ENCODE results near the gene PRMT7. TPM values are rescaled to one million over a fixed set of nuclear protein-coding genes. Genes with fewer than 3 reads are reported as not detected.

Gene PRMT7
- total RNA-seq, 1 experiment from 2014 or later: 49.4 TPM

DNA sequence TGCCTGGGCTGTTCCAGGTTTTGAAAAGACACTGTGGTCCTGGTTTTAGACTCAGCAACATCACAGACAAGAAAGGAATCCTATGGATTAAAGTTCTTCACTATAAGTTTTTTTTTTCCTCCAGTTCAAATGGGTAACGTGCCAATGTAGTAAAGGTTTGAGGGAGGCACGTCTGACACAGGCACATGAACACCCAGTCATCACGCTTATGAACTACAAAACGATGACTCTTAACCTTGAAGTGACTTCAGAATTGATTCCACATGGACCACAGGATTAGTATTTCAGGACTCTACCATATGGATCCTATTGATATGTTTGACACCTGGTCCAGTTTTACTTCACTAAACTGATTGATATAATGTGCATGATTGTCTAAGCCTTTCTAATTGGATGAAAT lies 2.3 kb downstream of the PRMT7 start:
- CTCF ChIA-PET: no interaction called here

DNA sequence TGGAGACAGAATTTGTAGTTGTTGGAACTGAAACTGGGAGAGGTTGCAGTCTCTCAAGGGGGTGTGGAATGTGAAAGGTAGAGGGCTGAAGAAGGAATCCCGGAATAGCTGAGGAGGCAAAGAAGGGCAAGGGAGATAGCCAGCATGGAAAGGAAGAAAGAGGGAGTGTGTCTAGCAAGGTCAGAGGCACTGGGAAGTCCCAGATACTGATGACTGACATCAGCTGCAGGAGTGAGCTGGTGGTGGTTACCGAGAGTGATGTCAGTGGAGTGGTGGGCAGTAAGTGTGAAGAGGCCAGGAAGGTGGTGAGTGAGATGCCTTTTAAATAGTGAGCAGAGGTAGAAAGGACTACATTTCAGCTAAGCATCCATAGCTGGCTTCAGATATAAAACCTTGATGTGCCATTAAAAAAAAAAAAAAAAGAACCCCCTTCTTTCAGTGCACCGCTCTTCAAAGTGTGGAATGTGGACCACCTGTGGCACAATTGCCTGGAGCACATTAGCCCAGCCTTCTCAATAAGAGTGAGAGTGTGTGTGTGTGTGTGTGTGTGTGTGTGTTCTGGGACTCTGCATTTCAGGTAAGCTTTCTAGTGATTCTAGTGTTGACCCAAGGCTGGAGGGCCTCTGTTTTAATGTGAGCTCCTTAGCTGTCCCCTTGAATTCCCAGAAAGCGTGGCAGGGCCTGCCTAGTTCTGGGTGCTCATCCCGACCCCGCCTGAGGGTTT lies 8.5 kb downstream of the PRMT7 start:
- DNase-seq: no peak
- H3K4me3 Mint-ChIP-seq (ENCODE audit: low read depth, unreplicated experiment): no peak overlapping the region
- intact Hi-C loops (cut with micrococcal nuclease; ENCODE audit: unreplicated experiment): no loop called here
- no peaks in the 10 kb centered on the region for H3K27me3 Mint-ChIP-seq (ENCODE audit: unreplicated experiment)
- no peak overlapping the region for H3K27ac Mint-ChIP-seq (ENCODE audit: unreplicated experiment)
- TF ChIP-seq, protein P1, sequence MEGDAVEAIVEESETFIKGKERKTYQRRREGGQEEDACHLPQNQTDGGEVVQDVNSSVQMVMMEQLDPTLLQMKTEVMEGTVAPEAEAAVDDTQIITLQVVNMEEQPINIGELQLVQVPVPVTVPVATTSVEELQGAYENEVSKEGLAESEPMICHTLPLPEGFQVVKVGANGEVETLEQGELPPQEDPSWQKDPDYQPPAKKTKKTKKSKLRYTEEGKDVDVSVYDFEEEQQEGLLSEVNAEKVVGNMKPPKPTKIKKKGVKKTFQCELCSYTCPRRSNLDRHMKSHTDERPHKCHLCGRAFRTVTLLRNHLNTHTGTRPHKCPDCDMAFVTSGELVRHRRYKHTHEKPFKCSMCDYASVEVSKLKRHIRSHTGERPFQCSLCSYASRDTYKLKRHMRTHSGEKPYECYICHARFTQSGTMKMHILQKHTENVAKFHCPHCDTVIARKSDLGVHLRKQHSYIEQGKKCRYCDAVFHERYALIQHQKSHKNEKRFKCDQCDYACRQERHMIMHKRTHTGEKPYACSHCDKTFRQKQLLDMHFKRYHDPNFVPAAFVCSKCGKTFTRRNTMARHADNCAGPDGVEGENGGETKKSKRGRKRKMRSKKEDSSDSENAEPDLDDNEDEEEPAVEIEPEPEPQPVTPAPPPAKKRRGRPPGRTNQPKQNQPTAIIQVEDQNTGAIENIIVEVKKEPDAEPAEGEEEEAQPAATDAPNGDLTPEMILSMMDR (IDR thresholded peaks at IDR 0.05; ENCODE audit: unreplicated experiment): no peak
- no peaks in the 10 kb centered on the region for H3K9me3 Mint-ChIP-seq (ENCODE audit: low read depth, unreplicated experiment)
- H3K4me1 Mint-ChIP-seq (ENCODE audit: low read depth, unreplicated experiment): no peaks in the 10 kb centered on the region
- no TSS peak for BruUV-seq (replicated peaks)
- H3K36me3 Mint-ChIP-seq (ENCODE audit: insufficient read depth, unreplicated experiment): peaks cover 19% of the 10 kb centered on the region
- CTCF ChIA-PET: interaction anchor here (0.6 to 0.7 kb wide), 3 partner anchors 16 to 496 kb away, joined by 3 to 4 read pairs (median 4); no protein-coding TSS in a partner anchor

More for the DNA sequence above, 2.3 kb downstream of the PRMT7 start:
- no peak for DNase-seq
- peaks cover 12% of the 10 kb centered on the region for H3K4me1 Mint-ChIP-seq (ENCODE audit: low read depth, unreplicated experiment)
- H3K27me3 Mint-ChIP-seq (ENCODE audit: unreplicated experiment): no peaks in the 10 kb centered on the region
- BruUV-seq (replicated peaks): no TSS peak
- peaks cover 36% of the 10 kb centered on the region for H3K36me3 Mint-ChIP-seq (ENCODE audit: insufficient read depth, unreplicated experiment)
- no peak overlapping the region for H3K27ac Mint-ChIP-seq (ENCODE audit: unreplicated experiment)
- intact Hi-C loops (cut with micrococcal nuclease; ENCODE audit: unreplicated experiment): loop anchor here (5.0 kb wide), 1 partner anchor 46 kb away; no protein-coding TSS in a partner anchor
- TF ChIP-seq, protein P1 (IDR thresholded peaks at IDR 0.05; ENCODE audit: unreplicated experiment): no peak
- no peak overlapping the region for H3K4me3 Mint-ChIP-seq (ENCODE audit: low read depth, unreplicated experiment)
- H3K9me3 Mint-ChIP-seq (ENCODE audit: low read depth, unreplicated experiment): no peaks in the 10 kb centered on the region

DNA sequence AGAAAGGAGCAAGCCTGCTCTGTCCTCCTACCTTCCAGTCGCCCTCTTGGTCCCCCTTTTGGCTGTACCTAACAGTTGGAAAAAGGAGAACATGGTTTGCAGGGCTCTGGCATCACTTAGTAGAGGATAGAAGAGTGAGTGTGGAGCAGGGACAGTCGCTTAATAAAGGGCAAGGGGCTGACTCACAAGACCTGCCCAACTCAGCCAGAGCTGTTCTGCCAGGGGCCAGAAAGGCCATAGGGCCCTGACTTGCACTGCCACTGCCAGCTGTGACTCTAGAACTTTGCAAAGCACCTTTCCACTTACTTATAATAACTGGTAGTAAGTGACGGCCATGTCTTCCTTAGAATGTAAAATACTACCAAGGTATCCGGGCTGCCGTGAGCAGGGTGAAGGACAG lies 13.5 kb downstream of the PRMT7 start:
- H3K4me1 Mint-ChIP-seq (ENCODE audit: low read depth, unreplicated experiment): no peaks in the 10 kb centered on the region
- H3K4me3 Mint-ChIP-seq (ENCODE audit: low read depth, unreplicated experiment): no peak overlapping the region
- no peaks in the 10 kb centered on the region for H3K9me3 Mint-ChIP-seq (ENCODE audit: low read depth, unreplicated experiment)
- CTCF ChIA-PET: no interaction called here
- H3K27ac Mint-ChIP-seq (ENCODE audit: unreplicated experiment): no peak overlapping the region
- intact Hi-C loops (cut with micrococcal nuclease; ENCODE audit: unreplicated experiment): no loop called here
- peaks cover 13% of the 10 kb centered on the region for H3K36me3 Mint-ChIP-seq (ENCODE audit: insufficient read depth, unreplicated experiment)
- TF ChIP-seq, protein P1 (IDR thresholded peaks at IDR 0.05; ENCODE audit: unreplicated experiment): no peak
- DNase-seq: no peak
- no TSS peak for BruUV-seq (replicated peaks)
- H3K27me3 Mint-ChIP-seq (ENCODE audit: unreplicated experiment): no peaks in the 10 kb centered on the region

DNA sequence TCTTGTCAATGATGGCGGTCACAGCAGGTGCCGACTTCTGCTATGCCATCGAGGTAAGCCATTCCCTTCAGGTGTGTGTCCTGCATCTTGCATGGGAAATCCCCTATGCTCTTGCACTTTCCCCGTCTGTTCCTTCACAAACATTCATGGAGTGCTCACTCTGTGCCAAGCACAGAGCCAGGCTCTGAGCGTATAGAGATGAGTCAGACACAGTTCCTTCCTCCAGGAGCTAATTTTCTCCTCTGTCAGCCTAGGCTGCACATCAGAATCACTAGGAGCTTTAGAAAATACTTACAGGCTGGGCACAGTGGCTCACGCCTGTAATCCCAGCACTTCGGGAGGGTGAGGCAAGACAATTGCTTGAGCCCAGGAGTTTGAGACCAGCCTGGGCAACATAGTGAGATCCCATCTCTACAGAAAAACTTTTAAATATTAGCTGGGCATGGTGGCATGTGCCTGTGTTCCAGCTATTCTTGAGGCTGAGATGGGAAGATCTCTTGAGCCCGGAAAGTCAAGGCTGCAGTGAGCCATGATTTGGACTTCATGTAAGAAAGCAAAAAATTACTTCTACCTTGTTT lies 14.1 kb downstream of the PRMT7 start:
- no peak overlapping the region for H3K27ac Mint-ChIP-seq (ENCODE audit: unreplicated experiment)
- no peaks in the 10 kb centered on the region for H3K4me1 Mint-ChIP-seq (ENCODE audit: low read depth, unreplicated experiment)
- no peak for DNase-seq
- intact Hi-C loops (cut with micrococcal nuclease; ENCODE audit: unreplicated experiment): no loop called here
- H3K36me3 Mint-ChIP-seq (ENCODE audit: insufficient read depth, unreplicated experiment): peaks cover 11% of the 10 kb centered on the region
- TF ChIP-seq, protein P1 (IDR thresholded peaks at IDR 0.05; ENCODE audit: unreplicated experiment): no peak
- CTCF ChIA-PET: interaction anchor here (0.5 kb wide), 1 partner anchor 61 kb away, joined by 3 read pairs; no protein-coding TSS in a partner anchor
- H3K4me3 Mint-ChIP-seq (ENCODE audit: low read depth, unreplicated experiment): no peak overlapping the region
- no peaks in the 10 kb centered on the region for H3K27me3 Mint-ChIP-seq (ENCODE audit: unreplicated experiment)
- H3K9me3 Mint-ChIP-seq (ENCODE audit: low read depth, unreplicated experiment): no peaks in the 10 kb centered on the region
- no TSS peak for BruUV-seq (replicated peaks)

All from Calu3 (cell line).